ENCODE results near the gene HMOX2.

DNA sequence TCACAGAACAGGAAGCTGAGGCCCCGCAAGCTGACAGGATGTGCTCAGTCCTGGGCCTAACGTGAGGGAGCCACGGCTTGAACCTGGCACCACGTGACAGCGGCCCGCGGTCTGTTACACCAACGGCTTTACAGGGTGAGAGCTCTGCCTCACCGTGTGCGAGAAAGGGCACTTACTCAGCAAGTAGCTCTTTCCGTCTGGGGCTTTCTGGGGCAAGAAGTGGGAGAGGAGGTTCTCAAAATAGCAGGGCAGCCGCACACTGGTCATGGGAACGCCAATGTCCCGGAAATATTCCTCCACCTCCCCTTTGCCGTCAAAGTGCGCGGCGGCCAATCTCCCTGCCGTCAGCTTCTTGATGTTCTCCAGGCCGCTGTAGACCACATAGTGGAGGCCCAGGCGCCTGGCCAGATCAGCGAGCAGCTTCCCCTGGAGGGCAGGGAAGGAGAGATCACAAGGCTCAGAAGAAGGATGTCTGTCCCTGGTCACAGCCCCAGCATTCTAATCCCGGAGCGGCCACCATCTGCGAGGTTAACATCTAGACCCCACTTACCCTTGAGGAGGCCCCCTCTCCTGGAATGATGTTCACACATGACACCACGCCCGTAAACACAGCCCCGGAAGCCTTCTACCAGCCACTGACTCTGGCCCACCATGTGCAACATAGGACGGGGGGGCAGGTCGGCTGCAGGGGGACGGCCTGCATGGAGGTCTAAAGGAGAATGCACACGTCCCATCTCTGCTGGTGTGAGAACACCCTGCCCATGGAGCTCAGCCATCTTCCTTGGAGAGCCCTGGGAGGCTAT lies 10.0 kb upstream of the HMOX2 start:
- TF ChIP-seq GATA3 (IDR thresholded peaks at IDR 0.05; ENCODE audit: low read depth, low read length) (no peak), GATA2 (IDR thresholded peaks at IDR 0.05; ENCODE audit: low read depth, low read length) (no peak)
